Medulla oblongata (tissue), 1 donor: ENCODE data around the gene C8A.

Experiments used
- DNase-seq: peaks from one replicate; pipeline ENCODE4 v3.0.0-alpha.2; 2015; ENCODE audit errors: extremely low spot score

C8A gene

DNA sequence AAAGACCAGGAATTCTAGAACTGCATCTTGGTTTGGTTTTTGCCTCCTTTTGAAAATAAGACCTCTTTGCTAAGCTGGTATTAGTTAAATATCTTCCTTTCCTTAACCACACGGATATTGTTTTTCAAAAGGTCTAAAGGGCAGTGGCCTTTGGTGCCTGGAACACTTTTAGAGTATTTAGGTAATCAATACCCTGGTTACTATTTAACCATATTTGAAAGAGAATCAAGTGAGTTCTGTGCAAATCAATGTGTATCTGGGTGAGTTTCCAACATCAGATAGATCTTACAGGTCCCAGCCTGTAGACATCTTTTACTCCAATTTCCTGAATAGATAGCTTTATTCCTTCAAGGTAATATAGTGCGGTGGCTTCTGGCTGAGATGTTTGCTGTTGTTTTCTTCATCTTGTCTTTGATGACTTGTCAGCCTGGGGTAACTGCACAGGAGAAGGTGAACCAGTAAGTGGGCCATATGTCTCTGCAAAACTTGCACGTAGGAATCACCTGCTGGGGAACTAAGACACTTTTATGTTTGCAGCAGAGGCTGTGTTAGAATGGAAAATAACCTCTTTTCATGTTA lies at the start of gene C8A:
Gene C8A, plus strand, starts transcription at position 277 of the 579 bp plus-strand sequence. Its CDS starts 105 bp downstream, at position 382.
- DNase-seq, result no peak

DNA sequence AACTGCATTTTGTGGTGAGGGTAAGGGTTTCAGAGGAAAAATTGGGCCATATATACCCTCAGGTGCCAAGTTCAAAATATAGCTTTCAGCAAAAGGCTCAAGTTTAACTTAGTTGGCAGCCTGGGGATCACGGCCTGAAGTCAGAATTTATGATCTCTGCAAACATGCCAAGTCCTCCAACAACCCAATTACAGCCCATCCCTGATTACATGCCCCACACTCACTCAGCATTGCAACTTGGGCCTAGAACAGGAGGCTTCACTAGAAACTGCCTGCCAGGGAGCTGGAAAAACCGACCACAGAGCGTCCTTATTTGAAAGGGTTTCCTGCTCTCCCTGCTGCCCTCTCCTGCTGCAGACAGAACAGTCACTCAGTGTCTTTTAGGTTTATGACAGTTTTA lies 47.8 kb upstream of the C8A start:
- DNase-seq, result no peak

- DNase-seq, result peak; percentile 81
These were observed 46.2 kb upstream of the C8A start for GRCh38 chr1:56808410-56808809.

GRCh38 chr1:56811331-56811730 lies 43.3 kb upstream of the C8A start:
- DNase-seq, result no peak

DNA sequence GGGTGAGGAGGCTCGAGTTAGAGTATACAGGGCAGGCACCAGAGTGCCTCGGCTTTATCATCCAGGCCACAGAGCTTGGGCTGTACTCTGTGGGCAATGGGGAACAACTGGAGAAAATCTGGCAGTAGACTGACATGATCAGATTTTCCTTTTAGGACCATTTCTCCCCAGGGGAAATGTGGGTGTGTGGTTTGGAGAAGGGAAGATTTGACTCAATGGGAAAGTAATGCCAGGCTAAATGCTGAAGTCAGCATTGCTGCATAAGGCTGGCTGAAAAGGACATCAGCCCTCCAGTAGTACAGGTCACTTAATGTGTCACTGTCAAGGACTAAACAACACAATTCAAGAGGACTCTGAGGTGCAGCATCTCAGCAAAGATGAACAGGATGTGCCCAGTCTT lies 40.4 kb upstream of the C8A start:
- DNase-seq, result no peak

GRCh38 chr1:56816264-56816663 lies 38.3 kb upstream of the C8A start:
- no peak for DNase-seq

GRCh38 chr1:56816909-56817308 lies 37.7 kb upstream of the C8A start:
- DNase-seq, result no peak

DNA sequence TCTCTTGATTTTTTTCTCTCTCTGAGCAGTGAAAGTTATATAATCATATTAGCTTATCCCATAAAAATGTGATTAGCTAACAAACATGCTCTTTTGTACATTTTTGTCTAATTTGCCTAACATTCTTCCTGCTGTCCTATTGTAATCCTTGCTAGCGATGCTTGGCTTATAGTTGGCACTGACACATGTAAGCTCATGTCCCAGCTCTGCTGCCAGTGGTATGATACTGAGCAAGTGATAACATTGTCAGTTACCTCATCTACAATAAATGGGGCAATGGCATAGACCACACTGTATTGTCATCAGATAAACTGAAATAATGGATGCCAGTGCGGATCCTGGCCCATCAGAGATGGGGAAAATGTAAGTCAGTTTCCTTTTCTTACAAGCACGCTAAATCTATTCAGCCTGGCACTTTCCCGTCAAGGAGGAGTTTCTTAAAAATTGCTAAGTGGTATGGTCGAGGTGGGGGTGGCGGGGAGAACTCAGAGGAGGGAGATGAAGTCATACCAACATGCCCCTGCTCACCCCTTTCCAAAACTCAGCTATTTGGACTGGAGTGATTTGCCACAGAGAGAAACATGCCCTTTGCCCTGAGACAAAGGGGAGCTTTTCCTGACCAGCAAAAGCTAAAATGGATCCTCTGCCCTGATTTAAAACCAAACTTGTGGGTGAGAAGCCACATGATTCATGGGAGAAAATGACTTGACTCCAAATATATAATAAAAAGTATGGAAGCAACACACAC lies 36.7 kb upstream of the C8A start:
- no peak for DNase-seq

- DNase-seq, result no peak
These were observed 35.2 kb upstream of the C8A start, which contains the start of gene FYB2 for GRCh38 chr1:56819387-56819899. Gene FYB2 (minus strand): TSS chr1:56819404. CDS start chr1:56819290, 114 bp downstream.

- peak; percentile 83 for DNase-seq
These were observed 33.7 kb upstream of the C8A start for GRCh38 chr1:56820755-56821461.

- DNase-seq, result no peak
These were observed 33.2 kb upstream of the C8A start for GRCh38 chr1:56821462-56821797.

- no peak for DNase-seq
These were observed 30.3 kb upstream of the C8A start for GRCh38 chr1:56824271-56824670.

GRCh38 chr1:56824938-56825337 lies 29.7 kb upstream of the C8A start:
- no peak for DNase-seq

DNA sequence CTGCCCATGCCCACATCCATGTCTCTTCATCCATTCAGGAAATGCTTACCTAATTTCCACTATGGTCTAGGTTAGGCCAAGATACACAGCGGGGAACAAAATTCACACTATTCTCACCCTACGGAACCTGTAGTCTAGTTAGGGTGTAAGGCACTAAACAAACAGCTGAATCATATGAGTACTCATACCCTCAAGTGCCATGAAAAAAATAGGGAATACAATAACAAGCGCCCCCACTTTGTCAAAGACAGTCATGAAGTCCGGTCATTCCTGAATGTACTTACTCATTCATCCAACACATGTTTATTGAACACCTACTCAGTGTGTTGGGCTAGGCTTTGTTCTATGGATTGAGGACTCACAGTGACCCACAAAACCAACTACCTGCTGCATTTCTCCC lies 29.2 kb upstream of the C8A start:
- no peak for DNase-seq

GRCh38 chr1:56827711-56828110 lies 26.9 kb upstream of the C8A start:
- DNase-seq, result no peak

- no peak for DNase-seq
These were observed 24.5 kb upstream of the C8A start for GRCh38 chr1:56830052-56830451.

DNA sequence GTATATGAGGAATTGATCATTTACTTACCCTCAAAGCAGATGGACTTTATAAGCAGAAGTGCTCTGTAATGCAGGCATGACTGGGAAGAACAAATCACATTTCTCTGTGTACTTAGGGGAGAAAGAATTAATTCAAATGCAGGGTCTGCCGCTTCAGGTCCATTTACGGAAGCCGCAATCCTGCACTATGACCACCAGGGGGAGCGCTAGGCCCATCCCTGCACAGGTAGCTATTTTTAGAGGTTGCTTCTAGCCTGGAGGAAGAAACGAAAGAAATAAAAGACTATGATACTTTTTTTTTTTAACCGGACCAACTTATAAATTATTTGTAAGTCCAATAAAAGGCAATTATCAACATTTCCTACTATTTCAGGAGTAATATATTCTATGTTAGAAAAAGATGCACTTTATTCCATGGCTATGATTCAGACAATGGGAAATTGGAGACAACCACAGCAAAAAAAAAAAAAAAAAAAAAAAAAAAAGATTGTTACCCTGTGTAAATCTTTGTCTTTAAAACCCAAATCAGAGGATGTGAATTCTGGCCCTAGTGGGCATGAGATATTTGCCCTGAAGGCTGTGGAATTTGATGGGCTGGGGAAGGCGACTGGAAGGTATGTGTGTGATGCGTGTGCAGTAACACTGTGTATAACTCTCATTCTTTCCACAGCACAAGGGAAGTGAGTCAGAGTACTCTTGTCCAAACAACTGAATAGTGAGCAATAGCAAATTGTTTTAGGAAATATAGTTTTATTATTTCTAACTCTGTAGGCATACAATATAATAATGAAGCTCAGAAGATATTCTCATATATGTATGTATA lies 22.5 kb upstream of the C8A start:
- DNase-seq, result peak; percentile 88

- DNase-seq, result no peak
These were observed 21.5 kb upstream of the C8A start for GRCh38 chr1:56833088-56833487.

GRCh38 chr1:56834137-56834900 lies 20.3 kb upstream of the C8A start:
- DNase-seq, result no peak

GRCh38 chr1:56835657-56836056 lies 18.9 kb upstream of the C8A start:
- no peak for DNase-seq

GRCh38 chr1:56836359-56836758 lies 18.2 kb upstream of the C8A start:
- no peak for DNase-seq
